22Rv1 (cell line): ENCODE measurements around the gene NOS1AP.

Source experiments
- H3K27ac ChIP-seq: fragments of 450-650 bp; 2 replicates; pipeline ENCODE4 v1.5.1; 2017
- CTCF ChIP-seq: fragments of 450-650 bp; IDR thresholded peaks from 2 replicates; pipeline ENCODE4 v1.5.1; 2017; ENCODE audit warnings: mild to moderate bottlenecking
- ZFX ChIP-seq: fragments of 450-650 bp; IDR thresholded peaks from 2 replicates; pipeline ENCODE4 v1.6.1; 2017; ENCODE audit warnings: antibody characterized with exemption, borderline replicate concordance

Gene NOS1AP

GRCh38 chr1:162369571-162369970 is 300.1 kb downstream of the NOS1AP start:
- TF ChIP-seq CTCF (no peak), ZFX (no peak)
- no peak overlapping the region for H3K27ac ChIP-seq

GRCh38 chr1:162370161-162370560 is 300.7 kb downstream of the NOS1AP start:
- H3K27ac ChIP-seq: no peak overlapping the region
- TF ChIP-seq CTCF (no peak), ZFX (no peak)

GRCh38 chr1:162370721-162371120 is 301.2 kb downstream of the NOS1AP start:
- no peak overlapping the region for H3K27ac ChIP-seq
- TF ChIP-seq ZFX (no peak), CTCF (no peak)

- TF ChIP-seq CTCF (no peak), ZFX (no peak)
- H3K27ac ChIP-seq: no peak overlapping the region
Observed at GRCh38 chr1:162371611-162372010, 302.1 kb downstream of the NOS1AP start.

GRCh38 chr1:162372159-162373071 is 302.9 kb downstream of the NOS1AP start:
- H3K27ac ChIP-seq: no peak overlapping the region
- TF ChIP-seq ZFX: no peak
- no peak for TF ChIP-seq CTCF

GRCh38 chr1:162373072-162373427 is 303.6 kb downstream of the NOS1AP start:
- TF ChIP-seq ZFX: no peak
- no peak for TF ChIP-seq CTCF
- no peak overlapping the region for H3K27ac ChIP-seq

GRCh38 chr1:162373541-162374260 is 304.2 kb downstream of the NOS1AP start:
- TF ChIP-seq CTCF (no peak), ZFX (no peak)
- no peak overlapping the region for H3K27ac ChIP-seq
